Upper lobe of left lung (tissue), 6 donors: ENCODE results near the gene CDC42. TPM values are rescaled to one million over a fixed set of nuclear protein-coding genes. Genes with fewer than 3 reads are reported as not detected.
A peak's percentile ranks its signal among the peaks of the same experiment; 100 is the strongest.

ENCODE experiments used
- ATAC-seq, 2 donors: fragments of 200-7000 bp; cut with Tn5 transposase; one replicate each; pipeline ENCODE4 v1.9.1; 2022; ENCODE audit warnings: mild to moderate bottlenecking in 2 of 2, moderate library complexity in 2 of 2; ENCODE audit not compliant: low FRiP score in 2 of 2
- DNase-seq, 2 donors: peaks; one replicate each; pipeline ENCODE4 v3.0.0-alpha.2; 2019 to 2020
- H3K27ac ChIP-seq, 4 donors: fragments of 200-600 bp; sonication (generic); one replicate each; pipeline ENCODE4 v1.5.1; 2016 to 2019
- H3K27me3 ChIP-seq, 4 donors: fragments of 200-600 bp; sonication (generic); one replicate each; pipeline ENCODE4 v1.5.1; 2017 to 2019
- H3K36me3 ChIP-seq, 4 donors: fragments of 200-600 bp; sonication (generic); one replicate each; pipeline ENCODE4 v1.5.1; 2016 to 2019
- H3K4me1 ChIP-seq, 4 donors: fragments of 200-600 bp; sonication (generic); one replicate each; pipeline ENCODE4 v1.5.1; 2018 to 2019
- H3K4me3 ChIP-seq, 4 donors: fragments of 200-600 bp; sonication (generic); one replicate each; pipeline ENCODE4 v1.5.1; 2017 to 2019; ENCODE audit warnings: mild to moderate bottlenecking in 2 of 4, moderate library complexity in 1 of 4
- H3K9me3 ChIP-seq, 4 donors: fragments of 200-600 bp; sonication (generic); one replicate each; pipeline ENCODE4 v1.5.1; 2018 to 2019
- CTCF ChIP-seq, 6 experiments: fragments of 450-650 bp in 4 of 6; fragments of 200-600 bp in 2 of 6; sonication (generic) in 2 of 6; IDR thresholded peaks; one replicate each; pipeline ENCODE4 v1.5.1; 2016 to 2019; ENCODE audit warnings: antibody characterized with exemption in 6 of 6
- EP300 ChIP-seq, 4 donors: sonication (generic); formaldehyde crosslinking; IDR thresholded peaks; one replicate each; pipeline ENCODE4 v1.5.1; 2017; ENCODE audit warnings: antibody characterized with exemption in 4 of 4, control low read depth in 2 of 4
- POLR2A ChIP-seq, 4 donors: fragments of 450-650 bp; IDR thresholded peaks; one replicate each; pipeline ENCODE4 v1.5.1; 2016 to 2017; ENCODE audit warnings: antibody characterized with exemption in 4 of 4, mild to moderate bottlenecking in 2 of 4
- POLR2AphosphoS5 ChIP-seq, 2 donors: sonication (generic); formaldehyde crosslinking; IDR thresholded peaks; one replicate each; pipeline ENCODE4 v1.5.1; 2017; ENCODE audit warnings: antibody characterized with exemption in 2 of 2
- WGBS, 2 donors: methylation state at CpG; one replicate each; pipeline ENCODE4 v1.1.5; 2017 to 2018; 5-methylcytosine and 5-hydroxymethylcytosine counted together
- total RNA-seq, 6 donors: library from RNA; depleted of rRNA in 4 of 6; stranded (reverse); fragments of >200 nt in 4 of 6; gene quantifications; one replicate each; pipeline versions ENCODE4 v1.1.0 to v1.2.1, GENCODE V29; 2016 to 2021
- donor health status: DM: no; HTN: no; CAD: no; lungs with moderate emphysema.
- donor health status: DM: no; HTN: yes; CAD: no; lungs with severe emphysema.

Gene CDC42
- total RNA-seq, 6 donors from 2014 or later: 24.1 to 248 (median 213) TPM

GRCh38 chr1:22102746-22103145 is 50.2 kb downstream of the CDC42 start:
- peaks cover 3 to 34% (median 9%) of the 10 kb centered on the region in 4 donors for H3K4me1 ChIP-seq
- peaks cover 0 to 49% (median 12%) of the 10 kb centered on the region in 4 donors for H3K36me3 ChIP-seq
- H3K4me3 ChIP-seq: no peak overlapping the region
- TF ChIP-seq CTCF (IDR thresholded peaks at IDR 0.05) (no peak), POLR2A (IDR thresholded peaks at IDR 0.05) (no peak), EP300 (IDR thresholded peaks at IDR 0.05) (no peak), POLR2AphosphoS5 (IDR thresholded peaks at IDR 0.05) (no peak)
- WGBS, 2 donors: 52 to 58% methylated on average over 3 of the region's 3 CpGs
- no peaks in the 10 kb centered on the region for H3K9me3 ChIP-seq
- H3K27ac ChIP-seq: no peak overlapping the region
- ATAC-seq: no peak
- H3K27me3 ChIP-seq: no peaks in the 10 kb centered on the region
- no peak for DNase-seq

GRCh38 chr1:22104094-22104493 is 51.6 kb downstream of the CDC42 start:
- DNase-seq: no peak
- H3K4me1 ChIP-seq: peaks cover 3 to 38% (median 9%) of the 10 kb centered on the region in 4 donors
- 78 to 87% methylated on average over 6 of the region's 6 CpGs for WGBS, 2 donors

GRCh38 chr1:22104865-22105437 is 52.4 kb downstream of the CDC42 start:
- Histone ChIP-seq H3K4me3 (no peak overlapping the region), H3K27ac (no peak overlapping the region), H3K27me3 (no peaks in the 10 kb centered on the region), H3K36me3 (peaks cover 0 to 47% (median 4%) of the 10 kb centered on the region in 4 donors), H3K9me3 (no peaks in the 10 kb centered on the region), H3K4me1 (peaks cover 3 to 38% (median 9%) of the 10 kb centered on the region in 4 donors)
- 80 to 90% methylated on average over 6 of the region's 6 CpGs for WGBS, 2 donors
- ATAC-seq: no peak
- no peak for TF ChIP-seq POLR2AphosphoS5 (IDR thresholded peaks at IDR 0.05)
- DNase-seq: no peak

More at GRCh38 chr1:22104094-22104493, 51.6 kb downstream of the CDC42 start:
- ATAC-seq: no peak
- Histone ChIP-seq H3K4me3 (no peak overlapping the region), H3K27me3 (no peaks in the 10 kb centered on the region), H3K27ac (no peak overlapping the region), H3K36me3 (peaks cover 0 to 46% (median 4%) of the 10 kb centered on the region in 4 donors), H3K9me3 (no peaks in the 10 kb centered on the region)
- TF ChIP-seq POLR2AphosphoS5 (IDR thresholded peaks at IDR 0.05) (no peak), CTCF (IDR thresholded peaks at IDR 0.05) (no peak), POLR2A (IDR thresholded peaks at IDR 0.05) (no peak), EP300 (IDR thresholded peaks at IDR 0.05) (no peak)

- Histone ChIP-seq H3K27me3 (no peaks in the 10 kb centered on the region), H3K9me3 (no peaks in the 10 kb centered on the region), H3K4me3 (no peak overlapping the region), H3K4me1 (peaks cover 3 to 33% (median 5%) of the 10 kb centered on the region in 4 donors), H3K27ac (no peak overlapping the region), H3K36me3 (peaks cover 0 to 44% (median 4%) of the 10 kb centered on the region in 4 donors)
- 62 to 69% methylated on average over 5 of the region's 5 CpGs for WGBS, 2 donors
- ATAC-seq: peak in 1 of 2 donors; percentile 69
- peak; percentile 57 to 84 (median 75) for TF ChIP-seq CTCF (IDR thresholded peaks at IDR 0.05)
- TF ChIP-seq POLR2AphosphoS5 (IDR thresholded peaks at IDR 0.05): no peak
- DNase-seq: no peak
Observed at GRCh38 chr1:22105611-22106207, 53.2 kb downstream of the CDC42 start.

GRCh38 chr1:22107126-22107525 is 54.6 kb downstream of the CDC42 start:
- WGBS, 2 donors: 89 to 92% methylated on average over 5 of the region's 5 CpGs
- peaks cover 0 to 47% (median 4%) of the 10 kb centered on the region in 4 donors for H3K36me3 ChIP-seq
- TF ChIP-seq POLR2A (IDR thresholded peaks at IDR 0.05) (no peak), EP300 (IDR thresholded peaks at IDR 0.05) (no peak), POLR2AphosphoS5 (IDR thresholded peaks at IDR 0.05) (no peak), CTCF (IDR thresholded peaks at IDR 0.05) (no peak)
- ATAC-seq: no peak
- H3K4me1 ChIP-seq: peaks cover 2 to 19% (median 5%) of the 10 kb centered on the region in 4 donors
- no peaks in the 10 kb centered on the region for H3K27me3 ChIP-seq
- no peak for DNase-seq
- no peaks in the 10 kb centered on the region for H3K9me3 ChIP-seq
- no peak overlapping the region for H3K27ac ChIP-seq
- H3K4me3 ChIP-seq: no peak overlapping the region
